ENCODE data around the gene NMRK2. TPM values are rescaled to one million over a fixed set of nuclear protein-coding genes. Genes with fewer than 3 reads are reported as not detected.

Gene NMRK2
- total RNA-seq, 1 donor from 2014 or later: 1.4 TPM

- TF ChIP-seq CTCF (IDR thresholded peaks at IDR 0.05; ENCODE audit: unreplicated experiment): no peak
- no peak for DNase-seq (ENCODE audit: low spot score)
- H3K4me3 Mint-ChIP-seq (ENCODE audit: unreplicated experiment): peak overlapping the region; percentile 99
- H3K9me3 Mint-ChIP-seq (ENCODE audit: unreplicated experiment): no peaks in the 10 kb centered on the region
- H3K4me1 Mint-ChIP-seq (ENCODE audit: unreplicated experiment): peaks cover 25% of the 10 kb centered on the region
- peaks cover 40% of the 10 kb centered on the region for H3K36me3 Mint-ChIP-seq (ENCODE audit: low read depth, unreplicated experiment)
- no peak overlapping the region for H3K27ac Mint-ChIP-seq (ENCODE audit: unreplicated experiment)
- H3K27me3 Mint-ChIP-seq (ENCODE audit: unreplicated experiment): peaks cover 26% of the 10 kb centered on the region
Observed at GRCh38 chr19:3981736-3982681, 49.1 kb downstream of the NMRK2 start.

GRCh38 chr19:3982701-3983541 is 50.1 kb downstream of the NMRK2 start:
- Mint-ChIP-seq H3K36me3 (ENCODE audit: low read depth, unreplicated experiment) (peaks cover 34% of the 10 kb centered on the region), H3K27ac (ENCODE audit: unreplicated experiment) (peak overlapping the region; percentile 66), H3K27me3 (ENCODE audit: unreplicated experiment) (peaks cover 26% of the 10 kb centered on the region), H3K4me3 (ENCODE audit: unreplicated experiment) (peak overlapping the region; percentile 99), H3K9me3 (ENCODE audit: unreplicated experiment) (no peaks in the 10 kb centered on the region), H3K4me1 (ENCODE audit: unreplicated experiment) (peaks cover 27% of the 10 kb centered on the region)
- DNase-seq (ENCODE audit: low spot score): no peak
- TF ChIP-seq CTCF (IDR thresholded peaks at IDR 0.05; ENCODE audit: unreplicated experiment): no peak

GRCh38 chr19:3983542-3983914 is 50.7 kb downstream of the NMRK2 start:
- Mint-ChIP-seq H3K4me3 (ENCODE audit: unreplicated experiment) (peak overlapping the region; percentile 99), H3K27ac (ENCODE audit: unreplicated experiment) (peak overlapping the region; percentile 97), H3K27me3 (ENCODE audit: unreplicated experiment) (peaks cover 22% of the 10 kb centered on the region), H3K36me3 (ENCODE audit: low read depth, unreplicated experiment) (peaks cover 29% of the 10 kb centered on the region), H3K4me1 (ENCODE audit: unreplicated experiment) (peaks cover 27% of the 10 kb centered on the region), H3K9me3 (ENCODE audit: unreplicated experiment) (no peaks in the 10 kb centered on the region)
- no peak for DNase-seq (ENCODE audit: low spot score)
- TF ChIP-seq CTCF (IDR thresholded peaks at IDR 0.05; ENCODE audit: unreplicated experiment): no peak

GRCh38 chr19:3983936-3984583 is 51.2 kb downstream of the NMRK2 start:
- no peak for DNase-seq (ENCODE audit: low spot score)
- TF ChIP-seq CTCF (IDR thresholded peaks at IDR 0.05; ENCODE audit: unreplicated experiment): no peak
- no peaks in the 10 kb centered on the region for H3K9me3 Mint-ChIP-seq (ENCODE audit: unreplicated experiment)
- H3K36me3 Mint-ChIP-seq (ENCODE audit: low read depth, unreplicated experiment): peaks cover 29% of the 10 kb centered on the region
- peaks cover 20% of the 10 kb centered on the region for H3K27me3 Mint-ChIP-seq (ENCODE audit: unreplicated experiment)
- H3K4me1 Mint-ChIP-seq (ENCODE audit: unreplicated experiment): peaks cover 27% of the 10 kb centered on the region
- H3K4me3 Mint-ChIP-seq (ENCODE audit: unreplicated experiment): peak overlapping the region; percentile 99
- peak overlapping the region; percentile 97 for H3K27ac Mint-ChIP-seq (ENCODE audit: unreplicated experiment)
